GM23248 (cell line): ENCODE results near the gene ZNF74. TPM values are rescaled to one million over a fixed set of nuclear protein-coding genes. Genes with fewer than 3 reads are reported as not detected.

Experiments
- DNase-seq: peaks from one replicate; pipeline ENCODE4 v3.0.0-alpha.2; 2015
- H2AFZ ChIP-seq: fragments of 200-600 bp; sonication (generic); 2 replicates; pipeline ENCODE4 v1.6.1; 2016; ENCODE audit warnings: antibody characterized with exemption
- H3F3A ChIP-seq: fragments of 200-600 bp; sonication (generic); 2 replicates; pipeline ENCODE4 v1.6.1; 2016; ENCODE audit warnings: mild to moderate bottlenecking, antibody characterized with exemption, mixed run types; ENCODE audit not compliant: insufficient read depth
- H3K27ac ChIP-seq: fragments of 200-600 bp; sonication (generic); 2 replicates; pipeline ENCODE4 v1.5.1; 2016; ENCODE audit warnings: mild to moderate bottlenecking
- H3K27me3 ChIP-seq: fragments of 200-600 bp; sonication (generic); replicated peaks from 2 replicates; pipeline ENCODE4 v1.6.1; 2016; ENCODE audit warnings: mild to moderate bottlenecking; ENCODE audit not compliant: insufficient read depth
- H3K36me3 ChIP-seq: fragments of 200-600 bp; sonication (generic); 2 replicates; pipeline ENCODE4 v1.6.1; 2016; ENCODE audit warnings: low read depth, mild to moderate bottlenecking
- H3K4me1 ChIP-seq: fragments of 200-600 bp; sonication (generic); 2 replicates; pipeline ENCODE4 v1.6.1; 2016; ENCODE audit warnings: mild to moderate bottlenecking; ENCODE audit not compliant: insufficient read depth
- H3K4me2 ChIP-seq: fragments of 200-600 bp; sonication (generic); one replicate; pipeline ENCODE4 v1.6.1; 2016; ENCODE audit warnings: mild to moderate bottlenecking; ENCODE audit not compliant: unreplicated experiment
- H3K4me3 ChIP-seq: fragments of 200-600 bp; sonication (generic); 2 replicates; pipeline ENCODE4 v1.5.1; 2016; ENCODE audit warnings: mild to moderate bottlenecking
- H3K79me2 ChIP-seq: fragments of 200-600 bp; sonication (generic); 2 replicates; pipeline ENCODE4 v1.6.1; 2016; ENCODE audit warnings: mild to moderate bottlenecking; ENCODE audit not compliant: insufficient read depth
- H3K9ac ChIP-seq: fragments of 200-600 bp; sonication (generic); 2 replicates; pipeline ENCODE4 v1.6.1; 2016; ENCODE audit warnings: mild to moderate bottlenecking
- H3K9me2 ChIP-seq: fragments of 200-600 bp; sonication (generic); 2 replicates; pipeline ENCODE4 v1.6.1; 2016; ENCODE audit warnings: mixed run types, mild to moderate bottlenecking, moderate library complexity; ENCODE audit not compliant: insufficient read depth
- H3K9me3 ChIP-seq: fragments of 200-600 bp; sonication (generic); one replicate; pipeline ENCODE4 v1.6.1; 2017; ENCODE audit warnings: low read depth
- H4K20me1 ChIP-seq: fragments of 200-600 bp; sonication (generic); 2 replicates; pipeline ENCODE4 v1.6.0; 2016; ENCODE audit not compliant: insufficient read depth
- EZH2 ChIP-seq: fragments of 200-600 bp; sonication (generic); IDR thresholded peaks from 2 replicates; pipeline ENCODE4 v1.6.1; 2018; ENCODE audit warnings: antibody characterized with exemption, mild to moderate bottlenecking; ENCODE audit not compliant: insufficient read depth, poor library complexity, severe bottlenecking
- EZH2phosphoT487 ChIP-seq: fragments of 200-600 bp; sonication (generic); IDR thresholded peaks from 2 replicates; pipeline ENCODE4 v1.6.1; 2018; ENCODE audit warnings: antibody characterized with exemption, moderate library complexity, mild to moderate bottlenecking, low read depth; ENCODE audit not compliant: insufficient read depth
- WGBS, 2 experiments: methylation state at CpG; one replicate each; pipeline ENCODE4 v1.1.6; 2015 to 2017; ENCODE audit warnings: low lambda C conversion rate in 2 of 2, low coverage in 1 of 2; ENCODE audit errors: missing lambda C conversion rate in 2 of 2; 5-methylcytosine and 5-hydroxymethylcytosine counted together
- in situ Hi-C: fragments of 300-500 bp; cut with MboI; formaldehyde crosslinking; loops from 2 replicates; pipeline ENCODE4 v1.15.0; 2020
- polyA plus RNA-seq: library from polyadenylated mRNA; unstranded; fragments of >200 nt; fragmentation: Nextera tagmentation; extraction: Ambion mirVana; gene quantifications from 2 replicates; pipeline ENCODE4 v1.2.1, GENCODE V29; 2016
- total RNA-seq: library from RNA; depleted of rRNA; stranded (reverse); fragments of >200 nt; shearing (Covaris generic); gene quantifications from 2 replicates; pipeline ENCODE4 v1.2.3, GENCODE V29; 2014

ZNF74 gene
- total and polyA plus RNA-seq, 2 experiments from 2014 or later: 3.7 to 11.5 TPM

GRCh38 chr22:20425566-20426258, 31.8 kb downstream of the ZNF74 start:
- in situ Hi-C loops: no loop called here

GRCh38 chr22:20426259-20426615, 32.3 kb downstream of the ZNF74 start:
- no peaks in the 10 kb centered on the region for H3K9me3 ChIP-seq
- WGBS, 2 experiments: 91 to 93% methylated on average over 10 to 12 of the region's 12 CpGs

More at GRCh38 chr22:20425566-20426258, 31.8 kb downstream of the ZNF74 start:
- H3K9ac ChIP-seq: no peak overlapping the region
- H3K27me3 ChIP-seq: no peaks in the 10 kb centered on the region
- H3K27ac ChIP-seq: no peak overlapping the region
- DNase-seq: no peak
- H3F3A ChIP-seq: 0 out of 2 replicates have a peak, but pooled peaks cover 4% of the 10 kb centered on the region
- H3K9me2 ChIP-seq: no peaks in the 10 kb centered on the region
- peaks cover 8% of the 10 kb centered on the region; the same call in 1 of the 2 replicates for H3K36me3 ChIP-seq
- WGBS, 2 experiments: 92 to 98% methylated on average over 48 to 95 of the region's 96 CpGs
- H3K4me1 ChIP-seq: peaks cover 15% of the 10 kb centered on the region
- H4K20me1 ChIP-seq: no peaks in the 10 kb centered on the region
- H3K79me2 ChIP-seq: peaks cover 14% of the 10 kb centered on the region; the same call in 1 of the 2 replicates
- no peak overlapping the region for H2AFZ ChIP-seq
- H3K4me3 ChIP-seq: no peak overlapping the region
- H3K9me3 ChIP-seq: no peaks in the 10 kb centered on the region
- TF ChIP-seq EZH2phosphoT487 (no peak), EZH2 (no peak)
- H3K4me2 ChIP-seq: no peak overlapping the region

GRCh38 chr22:20427104-20427944, 33.4 kb downstream of the ZNF74 start:
- Histone ChIP-seq H3K9me2 (no peaks in the 10 kb centered on the region), H2AFZ (no peak overlapping the region), H3K27me3 (no peaks in the 10 kb centered on the region), H4K20me1 (peaks cover 4% of the 10 kb centered on the region; the same call in 1 of the 2 replicates), H3F3A (no peaks in the 10 kb centered on the region), H3K4me1 (peaks cover 13% of the 10 kb centered on the region), H3K79me2 (peaks cover 29% of the 10 kb centered on the region), H3K36me3 (peaks cover 8% of the 10 kb centered on the region; the same call in 1 of the 2 replicates), H3K9me3 (no peaks in the 10 kb centered on the region), H3K4me3 (no peak overlapping the region), H3K4me2 (no peak overlapping the region), H3K27ac (no peak overlapping the region), H3K9ac (no peak overlapping the region)
- TF ChIP-seq EZH2phosphoT487 (no peak), EZH2 (no peak)
- WGBS, 2 experiments: 89% methylated on average over 8 of the region's 8 CpGs
- in situ Hi-C loops: no loop called here
- DNase-seq: no peak

More at GRCh38 chr22:20426259-20426615, 32.3 kb downstream of the ZNF74 start:
- H3K79me2 ChIP-seq: peaks cover 18% of the 10 kb centered on the region
- DNase-seq: no peak
- H3F3A ChIP-seq: 0 out of 2 replicates have a peak, but pooled peaks cover 4% of the 10 kb centered on the region
- H4K20me1 ChIP-seq: no peaks in the 10 kb centered on the region
- no peak overlapping the region for H2AFZ ChIP-seq
- no peaks in the 10 kb centered on the region for H3K27me3 ChIP-seq
- no peak overlapping the region for H3K27ac ChIP-seq
- peaks cover 8% of the 10 kb centered on the region; the same call in 1 of the 2 replicates for H3K36me3 ChIP-seq
- H3K4me3 ChIP-seq: no peak overlapping the region
- H3K4me1 ChIP-seq: peaks cover 15% of the 10 kb centered on the region
- H3K4me2 ChIP-seq: no peak overlapping the region
- no peaks in the 10 kb centered on the region for H3K9me2 ChIP-seq
- in situ Hi-C loops: no loop called here
- TF ChIP-seq EZH2 (no peak), EZH2phosphoT487 (no peak)
- H3K9ac ChIP-seq: no peak overlapping the region

GRCh38 chr22:20427945-20428417, 34.0 kb downstream of the ZNF74 start:
- Histone ChIP-seq H3K4me2 (no peak overlapping the region), H3K27me3 (no peaks in the 10 kb centered on the region), H3K4me3 (no peak overlapping the region), H3K4me1 (peaks cover 6% of the 10 kb centered on the region; the same call in 1 of the 2 replicates), H2AFZ (no peak overlapping the region), H4K20me1 (peaks cover 5% of the 10 kb centered on the region; the same call in 1 of the 2 replicates), H3K9me2 (no peaks in the 10 kb centered on the region), H3K27ac (no peak overlapping the region), H3K9ac (no peak overlapping the region), H3K36me3 (peaks cover 8% of the 10 kb centered on the region; the same call in 1 of the 2 replicates), H3K9me3 (no peaks in the 10 kb centered on the region), H3F3A (no peaks in the 10 kb centered on the region), H3K79me2 (peaks cover 35% of the 10 kb centered on the region)
- in situ Hi-C loops: no loop called here
- TF ChIP-seq EZH2phosphoT487: no peak
- no peak for TF ChIP-seq EZH2
- WGBS, 2 experiments: 92 to 99% methylated on average over 3 to 4 of the region's 4 CpGs
- no peak for DNase-seq
